HCT116 (cell line): ENCODE data around the gene RRAGA. TPM values are rescaled to one million over a fixed set of nuclear protein-coding genes. Genes with fewer than 3 reads are reported as not detected.

Experiments
- ATAC-seq: fragments of 200-7000 bp; cut with Tn5 transposase; 2 replicates; pipeline ENCODE4 v1.9.1; 2020; ENCODE audit warnings: mild to moderate bottlenecking, moderate library complexity
- BruUV-seq: library from RNA; stranded (reverse); fragments of 400-500 nt; replicated peaks from 2 replicates; lab custom pipeline; 2021; lab: Mats Ljungman, UMichigan
- CTCF ChIA-PET: fragments of 300-600 bp; sonication (Branson Sonifier 250); formaldehyde crosslinking; loops from one replicate; lab custom pipeline; 2021; ENCODE audit warnings: antibody characterized with exemption; lab: Charles Lee
- POLR2A ChIA-PET: fragments of 300-600, 350-600 bp; sonication (Branson Sonifier 250); formaldehyde crosslinking; loops from one replicate; lab custom pipeline; 2021; ENCODE audit warnings: antibody characterized with exemption; lab: Charles Lee
- RAD21 ChIA-PET, 2 experiments: fragments of 300-600 bp; sonication (Branson Sonifier 250); formaldehyde crosslinking; loops; one replicate each; lab custom pipeline; 2023; ENCODE audit warnings: low total read pairs in 2 of 2; ENCODE audit not compliant: uncharacterized antibody in 2 of 2, unreplicated experiment in 2 of 2, low non-redundant PET in 1 of 2; lab: Charles Lee
- DNase-seq: peaks from one replicate; pipeline ENCODE4 v3.0.0-alpha.2; 2010; ENCODE audit warnings: low read depth, low spot score
- H2AFZ ChIP-seq: fragments of 200-600 bp; shearing (Covaris generic), sonication (generic); 2 replicates; pipeline ENCODE4 v1.6.1; 2017; ENCODE audit warnings: low read depth, mixed run types, mixed read lengths, antibody characterized with exemption, low read length; ENCODE audit not compliant: poor library complexity, severe bottlenecking
- H3K27ac ChIP-seq: 2 replicates; pipeline ENCODE4 v1.5.1; 2012; ENCODE audit warnings: low read depth, low read length
- H3K27me3 ChIP-seq: fragments of 200-600 bp; sonication (generic); 2 replicates; pipeline ENCODE4 v1.6.1; 2016; ENCODE audit warnings: mixed run types, low read length, mixed read lengths; ENCODE audit not compliant: insufficient read depth
- H3K36me3 ChIP-seq, 2 experiments: fragments of 200-500 bp in 1 of 2; fragments of 200-600 bp in 1 of 2; sonication (Bioruptor generic) in 1 of 2; sonication (generic) in 1 of 2; 2 replicates each; pipeline versions ENCODE4 v1.5.1 to v1.6.1; 2014 to 2016; ENCODE audit warnings: low read length in 2 of 2, inconsistent platforms in 1 of 2, mixed read lengths in 1 of 2, mixed run types in 1 of 2; ENCODE audit not compliant: insufficient read depth in 2 of 2, control insufficient read depth in 1 of 2
- H3K4me1 ChIP-seq, 2 experiments: fragments of 200-600 bp in 1 of 2; sonication (generic) in 1 of 2; 2 replicates each; pipeline versions ENCODE4 v1.5.1 to v1.6.1; 2012 to 2017; ENCODE audit warnings: low read length in 2 of 2, inconsistent platforms in 1 of 2, mild to moderate bottlenecking in 1 of 2, mixed read lengths in 1 of 2, mixed run types in 1 of 2, moderate library complexity in 1 of 2; ENCODE audit not compliant: insufficient read depth in 2 of 2, control insufficient read depth in 1 of 2
- H3K4me2 ChIP-seq: fragments of 200-600 bp; sonication (generic); 2 replicates; pipeline ENCODE4 v1.6.1; 2017; ENCODE audit warnings: mixed run types, low read length, mixed read lengths
- H3K4me3 ChIP-seq, 2 experiments: fragments of 200-600 bp in 1 of 2; sonication (generic) in 1 of 2; replicated peaks in 1 of 2; 2 replicates each; pipeline ENCODE4 v1.5.1; 2011 to 2016; ENCODE audit warnings: low read length in 2 of 2, control low read depth in 1 of 2, low read depth in 1 of 2, mild to moderate bottlenecking in 1 of 2, mixed read lengths in 1 of 2, mixed run types in 1 of 2
- H3K79me2 ChIP-seq: fragments of 200-600 bp; sonication (generic); 2 replicates; pipeline ENCODE4 v1.6.1; 2017; ENCODE audit warnings: mild to moderate bottlenecking, mixed run types, low read length, moderate library complexity, mixed read lengths; ENCODE audit not compliant: insufficient read depth
- H3K9ac ChIP-seq: fragments of 200-600 bp; sonication (generic); 2 replicates; pipeline ENCODE4 v1.6.1; 2016; ENCODE audit warnings: low read length, mixed read lengths
- H3K9me2 ChIP-seq: fragments of 200-600 bp; sonication (generic), shearing (Covaris generic); 2 replicates; pipeline ENCODE4 v1.6.1; 2017; ENCODE audit warnings: mixed run types, mild to moderate bottlenecking, moderate library complexity; ENCODE audit not compliant: insufficient read depth
- H3K9me3 ChIP-seq, 2 experiments: fragments of 200-500 bp in 1 of 2; fragments of 200-600 bp in 1 of 2; sonication (Bioruptor generic) in 1 of 2; sonication (generic) in 1 of 2; 2 replicates each; pipeline ENCODE4 v1.6.1; 2014 to 2017; ENCODE audit warnings: low read length in 2 of 2, mixed read lengths in 2 of 2, inconsistent platforms in 1 of 2, low read depth in 1 of 2, mild to moderate bottlenecking in 1 of 2, mixed run types in 1 of 2, moderate library complexity in 1 of 2; ENCODE audit not compliant: control insufficient read depth in 1 of 2, insufficient read depth in 1 of 2
- H4K20me1 ChIP-seq: fragments of 200-600 bp; sonication (generic), shearing (Covaris generic); 2 replicates; pipeline ENCODE4 v1.6.1; 2017; ENCODE audit warnings: mixed run types, mild to moderate bottlenecking, moderate library complexity; ENCODE audit not compliant: insufficient read depth
- CTCF ChIP-seq, 3 experiments: fragments of 200-600 bp in 1 of 3; sonication (generic) in 1 of 3; IDR thresholded peaks in 2 of 3; conservative IDR thresholded peaks in 1 of 3; 2 replicates each; pipeline ENCODE4 v1.5.1; 2012 to 2017; ENCODE audit warnings: low read depth in 2 of 3, low read length in 2 of 3, antibody characterized with exemption in 1 of 3, borderline replicate concordance in 1 of 3, control low read depth in 1 of 3, mild to moderate bottlenecking in 1 of 3, mixed read lengths in 1 of 3, mixed run types in 1 of 3, moderate library complexity in 1 of 3; ENCODE audit not compliant: insufficient read depth in 1 of 3
- ZFX ChIP-seq: fragments of 450-650 bp; IDR thresholded peaks from 2 replicates; pipeline ENCODE4 v1.6.1; 2017
- intact Hi-C: fragments of 100-400 bp; cut with micrococcal nuclease; formaldehyde crosslinking; loops from 2 replicates; pipeline ENCODE4 v1.10.0; 2022
- total RNA-seq: library from RNA; stranded (reverse); gene quantifications from one replicate; pipeline ENCODE4 v1.2.1, GENCODE V29; 2021; ENCODE audit not compliant: unreplicated experiment

RRAGA gene
- total RNA-seq, 1 experiment from 2014 or later, result 47.3 TPM

GRCh38 chr9:19036611-19037010 lies 12.6 kb upstream of the RRAGA start:
- no peak overlapping the region for H3K9ac ChIP-seq

More at GRCh38 chr9:19036611-19037010, 12.6 kb upstream of the RRAGA start:
- POLR2A ChIA-PET, result no interaction called here
- Histone ChIP-seq H2AFZ (no peak overlapping the region), H3K4me3 (no peak overlapping the region), H3K9me2 (no peaks in the 10 kb centered on the region), H3K27ac (no peak overlapping the region)
- TF ChIP-seq ZFX (no peak), CTCF (IDR thresholded peaks at IDR 0.05 in 2 of 3, conservative IDR thresholded peaks at IDR 0.05 in 1 of 3; ENCODE audit: borderline replicate concordance in 1 of 3, insufficient read depth in 1 of 3, low read depth in 2 of 3, low read length in 2 of 3) (0 out of 6 replicates have a peak, but pooled peaks of 1 of the 3 experiments have one; percentile 14)
- TF ChIP-seq, all 23 proteins: peak for 1
- no TSS peak for BruUV-seq
- DNase-seq, result no peak
- no peaks in the 10 kb centered on the region for H3K27me3 ChIP-seq
- H3K79me2 ChIP-seq, result no peaks in the 10 kb centered on the region
- CTCF ChIA-PET, result interaction anchor here (1.1 kb wide), 1 partner anchor 137 kb away, joined by 4 read pairs; no protein-coding TSS in a partner anchor
- no peak overlapping the region for H3K4me2 ChIP-seq
- H3K4me1 ChIP-seq, result no peaks in the 10 kb centered on the region
- RAD21 ChIA-PET, result no interaction called here
- H3K9me3 ChIP-seq, result no peaks in the 10 kb centered on the region
- intact Hi-C loops, result no loop called here
- ATAC-seq, result 0 out of 2 replicates have a peak, but pooled peaks have one; percentile 50
- no peaks in the 10 kb centered on the region for H3K36me3 ChIP-seq
- no peaks in the 10 kb centered on the region for H4K20me1 ChIP-seq
